ENCODE measurements around the gene ATRIP. TPM values are rescaled to one million over a fixed set of nuclear protein-coding genes. Genes with fewer than 3 reads are reported as not detected.

The ATRIP gene
- total and polyA plus RNA-seq, 2 of the 4 experiments (the other 2 are of a cell fraction): 6.8 to 10.8 TPM

DNA sequence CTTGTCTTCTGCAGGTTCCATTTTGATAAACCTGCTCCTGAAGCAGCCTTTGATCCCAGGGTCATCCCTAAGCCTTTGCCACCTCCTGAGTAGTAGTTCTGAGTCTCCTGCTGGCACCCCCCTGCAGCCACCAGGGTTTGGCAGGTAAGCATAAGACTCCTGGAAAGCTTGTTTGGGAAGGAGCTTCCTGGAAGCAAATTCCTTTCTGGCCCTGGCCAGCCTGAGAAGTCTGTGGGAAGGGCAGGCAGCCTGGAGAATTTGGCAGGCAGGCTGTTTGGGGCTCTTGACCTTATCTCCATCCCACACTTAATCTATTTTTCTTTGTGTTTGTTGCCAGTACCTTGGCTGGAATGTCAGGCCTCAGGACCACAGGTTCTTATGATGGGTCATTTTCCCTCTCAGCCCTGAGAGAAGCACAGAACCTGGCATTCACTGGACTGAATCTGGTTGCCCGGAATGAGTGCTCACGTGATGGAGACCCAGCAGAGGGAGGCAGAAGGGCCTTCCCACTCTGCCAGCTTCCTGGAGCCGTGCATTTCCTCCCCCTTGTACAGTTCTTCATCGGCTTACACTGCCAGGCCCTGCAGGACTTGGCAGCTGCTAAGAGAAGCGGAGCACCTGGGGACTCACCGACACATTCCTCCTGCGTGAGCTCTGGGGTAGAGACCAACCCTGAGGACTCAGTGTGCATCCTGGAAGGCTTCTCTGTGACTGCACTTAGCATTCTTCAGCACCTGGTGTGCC lies 13.4 kb downstream of the ATRIP start (continued):
- no peak for TF ChIP-seq MAZ (IDR thresholded peaks at IDR 0.05; ENCODE audit: borderline replicate concordance, low read depth, low read length)

- no peaks in the 10 kb centered on the region for H3K9me3 ChIP-seq (ENCODE audit: control insufficient read depth, insufficient read depth, low read length)
- DNase-seq: no peak
- ChIA-PET CTCF (no interaction called here), POLR2A (ENCODE audit: unreplicated experiment) (no interaction called here)
- no peak overlapping the region for H3K23ac ChIP-seq (ENCODE audit: low read depth, low read length)
- H2BK20ac ChIP-seq (ENCODE audit: low read depth, low read length): no peak overlapping the region
- H3K9me1 ChIP-seq (ENCODE audit: insufficient read depth, low read length): no peaks in the 10 kb centered on the region
- no peak overlapping the region for H3K4ac ChIP-seq (ENCODE audit: low read depth, low read length)
- no peak overlapping the region for H2BK15ac ChIP-seq (ENCODE audit: low read depth, low read length)
- H4K5ac ChIP-seq (ENCODE audit: low read depth, low read length): no peak overlapping the region
- no peaks in the 10 kb centered on the region for H3K27me3 ChIP-seq (ENCODE audit: control insufficient read depth, insufficient read depth, low read length)
- no peak overlapping the region for H2AK5ac ChIP-seq (ENCODE audit: low read depth, low read length)
- no peak overlapping the region for H4K91ac ChIP-seq (ENCODE audit: insufficient read depth, low read depth, low read length)
- no peak overlapping the region for H3K4me3 ChIP-seq (ENCODE audit: insufficient read depth, low read depth, low read length)
- no peak for ATAC-seq (ENCODE audit: low read depth)
- H3K36me3 ChIP-seq (ENCODE audit: control insufficient read depth, insufficient read depth, low read length): peaks cover 28% of the 10 kb centered on the region
- peaks cover 4% of the 10 kb centered on the region for H3K4me1 ChIP-seq (ENCODE audit: control insufficient read depth, insufficient read depth, low read length)
- no peak overlapping the region for H3K14ac ChIP-seq (replicated peaks; ENCODE audit: low read depth, low read length)
- intact Hi-C loops (cut with micrococcal nuclease) (no loop called here), dilution Hi-C loops (cut with HindIII; ENCODE audit: low sequenced_read_pairs, unreplicated experiment) (no loop called here), in situ Hi-C loops (cut with MboI; ENCODE audit: low sequenced_read_pairs) (loop anchor here (10.0 kb wide), 1 partner anchor 204 kb away; the partner anchor contains the start of gene CELSR3)
- H2AFZ ChIP-seq (replicated peaks; ENCODE audit: low read length, poor library complexity): no peak overlapping the region
- no peak overlapping the region for H3K18ac ChIP-seq (ENCODE audit: low read depth, low read length)
- no peak overlapping the region for H3K56ac ChIP-seq (ENCODE audit: extremely low read depth, insufficient read depth, low read length)
- H3K79me1 ChIP-seq (ENCODE audit: low read depth in 1 of 2, low read length in 2 of 2): no peaks in the 10 kb centered on the region; a peak in 1 of 4 replicates
- no peak overlapping the region for H4K8ac ChIP-seq (ENCODE audit: low read depth in 2 of 2, low read length in 2 of 2)
- H3K4me2 ChIP-seq (ENCODE audit: low read depth, low read length): no peak overlapping the region
- no peak overlapping the region for H3K27ac ChIP-seq (ENCODE audit: insufficient read depth, low read length)
- H2AK9ac ChIP-seq (replicated peaks; ENCODE audit: low read depth, low read length, poor library complexity): no peak overlapping the region
- no peaks in the 10 kb centered on the region; the same call in 1 of the 2 replicates for H4K20me1 ChIP-seq (ENCODE audit: insufficient read depth, low read length)
- WGBS, 2 experiments (ENCODE audit: extremely low coverage in 2 of 2, insufficient read length in 1 of 2): no CpG with 5 or more reads among the region's 3 CpGs
- BruUV-seq (replicated peaks): no TSS peak
- no peak overlapping the region for H3K9ac ChIP-seq (ENCODE audit: low read depth, low read length)
- H2BK120ac ChIP-seq (ENCODE audit: low read depth, low read length): no peak overlapping the region
- no peak overlapping the region for H2BK5ac ChIP-seq (ENCODE audit: low read depth, low read length, poor library complexity, severe bottlenecking)
- TF ChIP-seq NFE2L2 (IDR thresholded peaks at IDR 0.05; ENCODE audit: low read depth, low read length): no peak
- no peak for TF ChIP-seq RAD21 (IDR thresholded peaks at IDR 0.05; ENCODE audit: low read length)
- no peak for TF ChIP-seq POLR2A (IDR thresholded peaks at IDR 0.05; ENCODE audit: low read depth, low read length)
- TF ChIP-seq MAZ (IDR thresholded peaks at IDR 0.05; ENCODE audit: borderline replicate concordance, low read depth, low read length): no peak
- TF ChIP-seq RCOR1 (IDR thresholded peaks at IDR 0.05; ENCODE audit: insufficient replicate concordance, low read length): no peak
- TF ChIP-seq FOS (IDR thresholded peaks at IDR 0.05; ENCODE audit: low read depth, low read length): no peak
- no peak for TF ChIP-seq SMC3 (IDR thresholded peaks at IDR 0.05; ENCODE audit: low read depth, low read length)
- no peak for TF ChIP-seq MXI1 (IDR thresholded peaks at IDR 0.05; ENCODE audit: borderline replicate concordance, low read depth, low read length)
- TF ChIP-seq, protein P1, sequence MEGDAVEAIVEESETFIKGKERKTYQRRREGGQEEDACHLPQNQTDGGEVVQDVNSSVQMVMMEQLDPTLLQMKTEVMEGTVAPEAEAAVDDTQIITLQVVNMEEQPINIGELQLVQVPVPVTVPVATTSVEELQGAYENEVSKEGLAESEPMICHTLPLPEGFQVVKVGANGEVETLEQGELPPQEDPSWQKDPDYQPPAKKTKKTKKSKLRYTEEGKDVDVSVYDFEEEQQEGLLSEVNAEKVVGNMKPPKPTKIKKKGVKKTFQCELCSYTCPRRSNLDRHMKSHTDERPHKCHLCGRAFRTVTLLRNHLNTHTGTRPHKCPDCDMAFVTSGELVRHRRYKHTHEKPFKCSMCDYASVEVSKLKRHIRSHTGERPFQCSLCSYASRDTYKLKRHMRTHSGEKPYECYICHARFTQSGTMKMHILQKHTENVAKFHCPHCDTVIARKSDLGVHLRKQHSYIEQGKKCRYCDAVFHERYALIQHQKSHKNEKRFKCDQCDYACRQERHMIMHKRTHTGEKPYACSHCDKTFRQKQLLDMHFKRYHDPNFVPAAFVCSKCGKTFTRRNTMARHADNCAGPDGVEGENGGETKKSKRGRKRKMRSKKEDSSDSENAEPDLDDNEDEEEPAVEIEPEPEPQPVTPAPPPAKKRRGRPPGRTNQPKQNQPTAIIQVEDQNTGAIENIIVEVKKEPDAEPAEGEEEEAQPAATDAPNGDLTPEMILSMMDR (conservative IDR thresholded peaks at IDR 0.05; ENCODE audit: low read depth, low read length): no peak
- no peak for TF ChIP-seq ELK1 (IDR thresholded peaks at IDR 0.05; ENCODE audit: borderline replicate concordance, low read depth, low read length)
- TF ChIP-seq CHD1 (IDR thresholded peaks at IDR 0.05; ENCODE audit: low read depth, low read length): no peak
- no peak for TF ChIP-seq USF2 (IDR thresholded peaks at IDR 0.05; ENCODE audit: low read depth, low read length)
- no peak for TF ChIP-seq MAFK (IDR thresholded peaks at IDR 0.05; ENCODE audit: low read depth, low read length)
These were observed 14.0 kb downstream of the ATRIP start for GRCh38 chr3:48460517-48460902.

Measured in IMR-90 (cell line).